ENCODE results near the gene OGFOD1. TPM values are rescaled to one million over a fixed set of nuclear protein-coding genes. Genes with fewer than 3 reads are reported as not detected.

Gene OGFOD1
- total and polyA plus RNA-seq, 2 experiments from 2014 or later, result 74.5 to 76.3 TPM

GRCh38 chr16:56483394-56483793 is 32.0 kb downstream of the OGFOD1 start:
- Histone ChIP-seq H3K4me1 (ENCODE audit: insufficient read depth) (no peaks in the 10 kb centered on the region), H3K36me3 (ENCODE audit: insufficient read depth) (no peaks in the 10 kb centered on the region), H3K79me2 (replicated peaks; ENCODE audit: insufficient read depth) (no peaks in the 10 kb centered on the region), H3K27me3 (ENCODE audit: insufficient read depth) (no peaks in the 10 kb centered on the region), H3K4me2 (no peak overlapping the region), H3K9me2 (ENCODE audit: insufficient read depth) (no peaks in the 10 kb centered on the region), H4K20me1 (replicated peaks; ENCODE audit: insufficient read depth) (no peaks in the 10 kb centered on the region), H3K4me3 (no peak overlapping the region), H3F3A (replicated peaks; ENCODE audit: low read depth) (no peaks in the 10 kb centered on the region), H3K27ac (ENCODE audit: low read depth) (no peak overlapping the region), H2AFZ (no peak overlapping the region)
- no peak for ATAC-seq
- H3K27ac Mint-ChIP-seq, result no peak overlapping the region
- H3K4me1 Mint-ChIP-seq, result no peaks in the 10 kb centered on the region; the same call in 2 of the 3 replicates
- peaks cover 4% of the 10 kb centered on the region; the same call in 2 of the 3 replicates for H3K36me3 Mint-ChIP-seq (ENCODE audit: low read depth)
- no peak overlapping the region for H3K4me3 Mint-ChIP-seq
- no peak for DNase-seq (ENCODE audit: low spot score)
- TF ChIP-seq NANOG (IDR thresholded peaks at IDR 0.05; ENCODE audit: borderline replicate concordance) (no peak), REST (IDR thresholded peaks at IDR 0.05; ENCODE audit: unreplicated experiment) (no peak), CREB1 (CRISPR knock-in tag; IDR thresholded peaks at IDR 0.05; ENCODE audit: low read depth) (no peak), ZNF331 (CRISPR knock-in tag; IDR thresholded peaks at IDR 0.05; ENCODE audit: low read depth) (no peak), EZH2phosphoT487 (IDR thresholded peaks at IDR 0.05; ENCODE audit: unreplicated experiment) (no peak), ZNF462 (CRISPR knock-in tag; IDR thresholded peaks at IDR 0.05) (no peak), STAT1 (IDR thresholded peaks at IDR 0.05; ENCODE audit: unreplicated experiment) (no peak), POLR2AphosphoS5 (IDR thresholded peaks at IDR 0.05; ENCODE audit: low read depth) (no peak), ZNF114 (CRISPR knock-in tag; IDR thresholded peaks at IDR 0.05) (no peak), CTCF (conservative IDR thresholded peaks at IDR 0.05; ENCODE audit: low read depth in 2 of 2) (no peak), JUNB (IDR thresholded peaks at IDR 0.05; ENCODE audit: unreplicated experiment) (no peak), EZH2 (IDR thresholded peaks at IDR 0.05; ENCODE audit: low read depth, unreplicated experiment) (no peak), ETS1 (IDR thresholded peaks at IDR 0.05) (no peak)
- peaks cover 2% of the 10 kb centered on the region for H3K27me3 Mint-ChIP-seq (ENCODE audit: insufficient read depth, low read depth, poor library complexity)
- no peaks in the 10 kb centered on the region for H3K9me3 Mint-ChIP-seq
